ENCODE measurements around the gene CD24.
A peak's percentile ranks its signal among the peaks of the same experiment; 100 is the strongest.
"Not testable (repeated sequence)": the region's sequence is repeated elsewhere in the genome, so short reads cannot be mapped to it uniquely, and the experiment has no call there.

CD24 gene

GRCh38 chr6:106974336-106974998 is at the start of gene CD24:
CD24 (minus strand) TSS chr6:106974729; CDS start chr6:106974646, 83 bp downstream.
- DNase-seq, result no peak

GRCh38 chr6:107021446-107022185 is 47.1 kb upstream of the CD24 start:
- no peak for DNase-seq

- no peak for DNase-seq
Observed at GRCh38 chr6:107020239-107020638, 45.7 kb upstream of the CD24 start.

GRCh38 chr6:107019628-107020027 is 45.1 kb upstream of the CD24 start:
- DNase-seq, result not testable (repeated sequence)

- no peak for DNase-seq
Observed at GRCh38 chr6:107019047-107019446, 44.5 kb upstream of the CD24 start.

GRCh38 chr6:107009499-107009898 is 35.0 kb upstream of the CD24 start:
- DNase-seq, result no peak

- DNase-seq, result peak; percentile 64 to 73
Observed at GRCh38 chr6:106997392-106998158, 23.0 kb upstream of the CD24 start.

- no peak for DNase-seq
Observed at GRCh38 chr6:106995640-106996039, 21.1 kb upstream of the CD24 start.

- not testable (repeated sequence) for DNase-seq
Observed at GRCh38 chr6:106989737-106990136, 15.2 kb upstream of the CD24 start.

- DNase-seq, result no peak
Observed at GRCh38 chr6:106988664-106989063, 14.1 kb upstream of the CD24 start.

- no peak for DNase-seq
Observed at GRCh38 chr6:106981926-106982325, 7.4 kb upstream of the CD24 start.

- DNase-seq, result no peak
Observed at GRCh38 chr6:106980926-106981325, 6.4 kb upstream of the CD24 start.

GRCh38 chr6:106979435-106979884 is 4.9 kb upstream of the CD24 start:
- peak; percentile 59 to 75 for DNase-seq

- no peak for DNase-seq
Observed at GRCh38 chr6:106977246-106977645, 2.7 kb upstream of the CD24 start.

- no peak for DNase-seq
Observed at GRCh38 chr6:106976270-106976669, 1.7 kb upstream of the CD24 start.

GRCh38 chr6:106975738-106976064 is 1.2 kb upstream of the CD24 start:
- peak in 1 of 2 experiments; percentile 9 for DNase-seq

- DNase-seq, result peak in 1 of 2 experiments; percentile 9
Observed at GRCh38 chr6:106974999-106975737, 639 bp upstream of the CD24 start.

- DNase-seq, result no peak
Observed at GRCh38 chr6:106973836-106974335, 643 bp downstream of the CD24 start.

- no peak for DNase-seq
Observed at GRCh38 chr6:106973018-106973835, 1.3 kb downstream of the CD24 start.

GRCh38 chr6:106972500-106972899 is 2.0 kb downstream of the CD24 start:
- DNase-seq, result no peak

GRCh38 chr6:106970769-106971168 is 3.8 kb downstream of the CD24 start:
- not testable (repeated sequence) for DNase-seq
